Measurements from ENCODE around the gene NEUROD6.

The NEUROD6 gene

DNA sequence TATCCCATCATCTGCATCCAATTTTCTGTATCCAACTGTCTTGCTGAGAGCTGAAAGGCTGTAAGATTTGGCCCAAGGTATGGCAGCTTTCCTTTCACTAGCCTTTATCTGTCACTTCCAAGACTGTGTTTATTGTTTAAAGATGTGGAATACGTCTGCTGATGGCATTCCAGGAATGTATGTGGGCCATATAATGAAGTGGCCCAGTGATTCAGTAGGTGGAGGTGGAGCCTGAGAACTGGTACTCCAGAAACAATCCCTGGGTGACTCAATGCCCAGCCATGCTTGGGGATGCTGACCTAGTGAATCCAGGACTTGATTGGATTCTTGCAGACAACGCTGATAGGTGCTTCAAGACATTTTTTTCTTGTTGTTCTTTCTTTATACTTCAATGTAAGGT lies 13.5 kb downstream of the NEUROD6 start:
- no peak for DNase-seq

DNA sequence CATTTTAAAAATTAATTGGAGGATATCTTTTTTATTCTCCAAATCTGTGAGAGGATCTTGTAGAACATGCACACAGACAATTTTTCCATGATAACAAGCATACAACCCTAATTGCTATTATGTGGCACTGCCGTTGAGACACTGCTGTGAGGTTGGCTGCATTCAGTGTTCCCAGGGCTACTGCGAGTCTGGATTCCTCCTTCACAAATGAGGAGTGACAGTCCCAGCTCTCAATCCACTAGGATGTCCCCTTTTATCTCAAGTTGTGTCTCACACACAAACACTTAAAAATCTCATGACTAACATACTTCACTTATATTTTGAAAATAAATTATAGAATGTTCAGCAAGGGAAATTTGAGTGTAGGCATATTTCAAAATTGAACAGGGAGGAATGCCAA lies 14.1 kb downstream of the NEUROD6 start:
- DNase-seq, result no peak

DNA sequence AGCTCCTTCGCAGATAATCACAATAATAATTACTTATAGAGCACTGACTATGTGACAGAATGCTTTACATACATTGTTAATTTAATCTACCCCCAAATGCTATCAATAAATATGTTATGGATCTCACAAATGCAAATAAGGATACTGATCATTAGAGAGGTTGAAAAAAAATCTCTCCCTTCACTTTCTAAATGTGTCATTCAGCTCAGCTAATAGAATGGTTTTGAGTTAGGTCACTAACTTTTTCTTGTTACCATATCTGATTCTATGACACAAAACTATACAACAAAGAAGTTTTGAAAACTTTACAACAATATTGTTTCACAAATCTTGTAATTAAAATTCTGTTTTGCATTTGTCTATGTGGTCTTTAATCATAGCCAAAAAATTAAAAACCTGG lies 17.4 kb downstream of the NEUROD6 start:
- no peak for DNase-seq

- DNase-seq, result no peak
Measured at GRCh38 chr7:31320675-31321074, 19.9 kb downstream of the NEUROD6 start.

GRCh38 chr7:31318313-31318712 lies 22.2 kb downstream of the NEUROD6 start:
- no peak for DNase-seq

GRCh38 chr7:31316876-31317275 lies 23.6 kb downstream of the NEUROD6 start:
- no peak for DNase-seq

GRCh38 chr7:31315758-31316157 lies 24.8 kb downstream of the NEUROD6 start:
- no peak for DNase-seq

GRCh38 chr7:31314781-31315180 lies 25.7 kb downstream of the NEUROD6 start:
- DNase-seq, result no peak

DNA sequence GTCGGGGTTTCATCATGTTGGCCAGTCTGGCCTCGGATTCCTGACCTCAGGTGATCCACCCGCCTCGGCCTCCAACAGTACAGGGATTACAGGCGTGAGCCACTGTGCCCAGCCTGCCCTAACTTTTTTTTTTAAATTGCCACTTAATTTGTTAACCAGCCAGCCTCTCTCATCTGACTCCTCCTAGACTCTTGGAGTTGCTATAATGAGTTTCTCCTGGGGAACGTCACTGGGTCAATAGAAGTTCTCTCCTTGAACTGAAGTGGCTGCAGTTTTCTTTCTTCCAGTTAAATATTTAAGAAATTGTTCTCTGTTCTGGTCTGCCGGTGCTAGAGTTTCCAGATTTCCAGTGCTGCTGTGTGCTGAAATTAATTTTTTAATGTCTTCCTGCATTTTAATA lies 27.6 kb downstream of the NEUROD6 start:
- DNase-seq, result no peak

DNA sequence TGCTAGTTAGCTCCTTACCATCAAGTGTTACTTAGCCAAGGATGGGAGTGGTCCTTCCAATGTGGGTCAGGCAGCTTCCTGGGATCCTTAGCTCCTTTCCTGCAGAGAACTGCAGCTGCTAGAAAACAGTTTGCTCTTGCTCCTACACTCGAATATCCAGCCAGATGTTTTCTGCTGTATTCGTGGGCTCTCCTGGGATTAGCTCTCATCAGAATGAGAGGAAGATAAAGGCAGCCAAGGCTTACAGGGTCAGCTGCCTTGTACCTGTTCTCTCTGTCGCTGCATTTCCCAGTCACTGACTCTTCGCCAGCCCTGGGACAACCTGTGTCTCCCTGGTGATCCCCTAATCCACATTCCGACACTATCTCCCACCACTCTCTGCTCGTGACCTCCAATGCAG lies 29.0 kb downstream of the NEUROD6 start:
- no peak for DNase-seq

GRCh38 chr7:31310321-31310935 lies 30.1 kb downstream of the NEUROD6 start:
- DNase-seq, result no peak

- no peak for DNase-seq
Measured at GRCh38 chr7:31309407-31309806, 31.1 kb downstream of the NEUROD6 start.

DNA sequence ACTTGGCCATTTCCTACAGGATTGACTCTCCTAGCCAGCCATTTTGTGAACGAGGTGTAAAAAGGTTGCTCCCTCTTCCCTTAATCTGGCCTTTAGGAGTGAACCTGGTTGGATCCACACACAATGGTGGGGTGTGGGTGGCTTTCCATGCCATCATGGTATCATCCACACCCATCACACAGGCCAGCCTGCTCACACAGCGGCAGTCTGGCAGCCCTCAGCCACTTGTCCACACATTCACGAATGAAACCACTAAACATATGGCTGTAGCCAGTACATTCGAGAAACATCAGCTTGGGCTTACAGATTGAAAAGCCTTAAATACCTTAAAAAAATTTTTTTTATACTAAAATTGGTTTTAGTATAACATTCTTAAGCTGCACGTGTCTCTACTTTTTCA lies 31.9 kb downstream of the NEUROD6 start:
- no peak for DNase-seq

DNA sequence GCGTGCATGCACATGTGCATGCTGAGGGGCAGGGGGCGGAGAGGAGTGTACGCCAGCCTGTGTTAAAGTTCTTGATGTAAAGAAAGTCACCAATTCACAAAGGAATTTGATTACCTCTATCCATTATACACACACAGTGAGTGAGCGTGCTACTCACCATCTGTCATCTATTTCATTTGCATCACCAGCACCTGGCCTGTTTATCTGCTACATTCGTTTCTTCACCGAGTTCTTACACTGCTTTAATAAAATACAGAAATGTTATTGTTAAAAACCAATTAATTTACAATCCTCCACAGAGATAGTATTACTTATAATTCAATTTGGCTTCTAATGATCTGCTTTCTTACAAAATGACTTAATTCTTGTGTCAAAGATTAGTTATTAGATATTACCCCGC lies 32.6 kb downstream of the NEUROD6 start:
- DNase-seq, result no peak

DNA sequence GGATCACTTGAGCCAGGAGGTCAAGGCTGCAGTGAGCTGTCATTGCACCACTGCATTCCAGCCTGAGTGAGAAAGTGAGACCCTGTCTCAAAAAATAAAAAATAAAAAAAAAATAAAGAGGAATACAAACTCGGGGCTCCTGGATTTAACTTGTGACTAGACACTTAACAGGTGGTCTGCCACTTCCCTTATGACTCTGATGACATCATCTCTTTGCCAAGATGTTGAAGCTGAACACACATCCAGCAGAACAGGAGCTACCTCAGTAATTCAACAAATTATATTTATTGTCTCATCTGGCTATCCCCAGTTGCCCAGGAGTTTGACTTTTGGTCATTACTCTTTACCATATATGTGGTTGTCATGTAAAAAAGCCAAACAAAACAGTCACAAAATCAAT lies 35.3 kb downstream of the NEUROD6 start:
- DNase-seq, result no peak

GRCh38 chr7:31304446-31304845 lies 36.1 kb downstream of the NEUROD6 start:
- no peak for DNase-seq

GRCh38 chr7:31302356-31302755 lies 38.2 kb downstream of the NEUROD6 start:
- DNase-seq, result no peak

DNA sequence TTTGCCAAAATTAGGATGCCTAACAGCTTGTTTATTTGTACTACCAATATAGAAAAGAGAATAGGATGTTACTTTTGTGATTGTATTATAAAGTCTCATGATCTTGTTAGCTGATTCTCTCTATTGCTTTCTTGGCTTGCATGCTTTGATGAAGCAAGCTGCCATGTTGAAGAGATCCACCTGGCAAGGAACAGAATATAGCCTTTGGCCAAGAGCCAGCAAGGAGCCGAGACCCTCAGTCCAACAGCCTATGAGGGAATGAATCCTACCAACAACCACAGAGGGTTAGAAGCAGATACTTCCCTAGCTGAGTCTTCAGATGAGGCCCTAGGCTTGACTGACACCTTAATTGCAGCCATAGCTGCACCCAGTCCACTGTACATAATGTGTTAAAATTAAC lies 41.2 kb downstream of the NEUROD6 start:
- no peak for DNase-seq

DNA sequence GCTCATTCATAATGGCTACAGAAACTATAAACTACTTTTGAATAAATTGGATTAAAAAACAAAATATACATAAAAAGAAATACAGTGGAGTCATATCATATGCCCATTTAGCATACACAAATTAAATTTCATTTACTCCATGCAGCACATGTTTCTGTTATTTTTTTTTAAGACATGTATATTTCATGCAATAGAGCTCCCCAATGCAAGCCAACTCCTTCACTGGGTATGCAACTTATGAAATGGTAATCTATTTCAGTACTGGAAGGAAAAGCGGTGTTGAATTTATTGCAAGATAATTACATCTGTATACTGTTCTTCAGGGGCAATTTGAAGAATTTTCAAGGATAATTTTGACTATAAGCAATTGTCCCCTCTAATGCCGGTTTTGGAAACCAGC lies 49.9 kb downstream of the NEUROD6 start:
- no peak for DNase-seq

All from NCI-H1105 treated with DMSO at 0.1 percent for 48 hours (cell line).